ENCODE results near the gene PCDHB3.
"Not testable (repeated sequence)": the region's sequence is repeated elsewhere in the genome, so short reads cannot be mapped to it uniquely, and the experiment has no call there.

The PCDHB3 gene

DNA sequence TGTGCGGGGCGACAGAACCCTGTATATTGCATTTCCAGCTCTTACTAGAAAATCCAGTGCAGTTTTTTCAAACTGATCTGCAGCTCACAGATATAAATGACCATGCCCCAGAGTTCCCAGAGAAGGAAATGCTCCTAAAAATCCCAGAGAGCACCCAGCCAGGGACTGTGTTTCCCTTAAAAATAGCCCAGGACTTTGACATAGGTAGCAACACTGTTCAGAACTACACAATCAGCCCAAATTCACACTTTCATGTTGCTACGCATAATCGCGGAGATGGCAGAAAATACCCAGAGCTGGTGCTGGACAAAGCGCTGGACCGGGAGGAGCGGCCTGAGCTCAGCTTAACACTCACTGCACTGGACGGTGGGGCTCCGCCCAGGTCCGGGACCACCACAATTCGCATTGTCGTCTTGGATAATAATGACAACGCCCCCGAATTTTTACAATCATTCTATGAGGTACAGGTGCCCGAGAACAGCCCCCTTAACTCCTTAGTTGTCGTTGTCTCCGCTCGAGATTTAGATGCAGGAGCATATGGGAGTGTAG, 35.5 kb downstream of the PCDHB3 start:
- DNase-seq (ENCODE audit: low spot score) = no peak

DNA sequence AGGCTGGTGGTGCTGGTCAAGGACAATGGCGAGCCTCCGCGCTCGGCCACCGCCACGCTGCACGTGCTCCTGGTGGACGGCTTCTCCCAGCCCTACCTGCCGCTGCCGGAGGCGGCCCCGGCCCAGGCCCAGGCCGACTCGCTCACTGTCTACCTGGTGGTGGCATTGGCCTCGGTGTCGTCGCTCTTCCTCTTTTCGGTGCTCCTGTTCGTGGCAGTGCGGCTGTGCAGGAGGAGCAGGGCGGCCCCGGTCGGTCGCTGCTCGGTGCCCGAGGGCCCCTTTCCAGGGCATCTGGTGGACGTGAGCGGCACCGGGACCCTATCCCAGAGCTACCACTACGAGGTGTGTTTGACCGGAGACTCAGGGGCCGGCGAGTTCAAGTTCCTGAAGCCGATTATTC, 37.1 kb downstream of the PCDHB3 start:
- not testable (repeated sequence) for DNase-seq (ENCODE audit: low spot score)

DNA sequence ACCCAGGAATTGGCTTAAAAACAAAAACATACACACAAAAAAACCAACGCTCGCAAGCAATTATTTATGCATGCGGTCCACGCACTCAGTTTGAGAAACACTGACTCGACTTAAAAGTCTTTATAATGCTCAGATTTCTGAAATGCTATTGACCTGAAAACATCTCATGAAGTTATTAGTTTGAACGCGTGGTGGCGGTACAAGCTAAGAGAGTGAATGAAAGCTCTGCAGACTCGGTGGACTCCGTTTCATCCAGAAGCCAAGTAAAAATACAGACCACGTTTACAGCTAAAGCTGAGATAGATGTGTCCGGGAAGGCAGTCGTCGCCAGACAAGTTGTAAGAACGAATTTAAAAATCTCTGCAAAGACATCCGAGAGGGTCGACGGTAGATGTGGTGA, 49.5 kb downstream of the PCDHB3 start, which contains the start of gene PCDHB6:
Gene PCDHB6 (plus strand): TSS at position 246 of the 400 bp plus-strand sequence. CDS start 201 bp downstream, outside the sequence.
- no peak for DNase-seq (ENCODE audit: low spot score)

DNA sequence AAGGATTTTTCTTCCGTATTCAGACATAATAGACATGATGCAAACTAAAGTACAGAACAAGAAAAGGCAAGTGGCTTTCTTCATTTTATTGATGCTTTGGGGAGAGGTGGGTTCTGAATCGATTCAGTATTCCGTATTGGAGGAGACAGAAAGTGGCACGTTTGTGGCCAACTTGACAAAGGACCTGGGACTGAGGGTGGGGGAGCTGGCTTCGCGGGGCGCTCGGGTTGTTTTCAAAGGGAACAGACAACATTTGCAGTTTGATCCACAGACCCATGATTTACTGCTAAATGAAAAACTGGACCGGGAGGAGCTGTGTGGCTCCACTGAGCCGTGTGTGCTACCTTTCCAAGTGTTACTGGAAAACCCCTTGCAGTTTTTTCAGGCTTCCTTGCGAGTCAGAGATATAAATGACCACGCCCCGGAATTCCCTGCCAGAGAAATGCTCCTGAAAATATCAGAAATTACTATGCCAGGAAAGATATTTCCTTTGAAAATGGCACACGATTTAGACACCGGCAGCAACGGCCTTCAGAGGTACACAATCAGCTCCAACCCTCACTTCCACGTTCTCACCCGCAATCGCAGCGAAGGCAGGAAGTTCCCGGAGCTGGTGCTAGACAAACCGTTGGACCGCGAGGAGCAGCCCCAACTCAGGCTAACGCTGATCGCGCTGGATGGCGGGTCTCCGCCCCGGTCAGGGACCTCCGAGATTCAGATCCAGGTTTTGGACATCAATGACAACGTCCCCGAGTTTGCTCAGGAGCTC, 50.1 kb downstream of the PCDHB3 start:
- DNase-seq (ENCODE audit: low spot score) = no peak

DNA sequence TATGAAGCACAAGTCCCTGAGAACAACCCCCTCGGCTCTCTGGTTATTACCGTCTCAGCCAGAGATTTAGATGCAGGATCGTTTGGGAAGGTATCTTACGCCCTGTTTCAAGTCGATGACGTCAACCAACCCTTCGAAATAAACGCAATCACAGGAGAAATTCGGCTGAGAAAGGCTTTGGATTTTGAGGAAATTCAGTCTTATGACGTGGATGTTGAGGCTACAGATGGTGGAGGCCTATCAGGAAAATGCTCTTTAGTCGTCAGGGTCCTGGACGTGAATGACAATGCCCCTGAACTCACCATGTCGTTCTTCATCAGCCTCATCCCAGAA, 50.7 kb downstream of the PCDHB3 start:
- no peak for DNase-seq (ENCODE audit: low spot score)

DNA sequence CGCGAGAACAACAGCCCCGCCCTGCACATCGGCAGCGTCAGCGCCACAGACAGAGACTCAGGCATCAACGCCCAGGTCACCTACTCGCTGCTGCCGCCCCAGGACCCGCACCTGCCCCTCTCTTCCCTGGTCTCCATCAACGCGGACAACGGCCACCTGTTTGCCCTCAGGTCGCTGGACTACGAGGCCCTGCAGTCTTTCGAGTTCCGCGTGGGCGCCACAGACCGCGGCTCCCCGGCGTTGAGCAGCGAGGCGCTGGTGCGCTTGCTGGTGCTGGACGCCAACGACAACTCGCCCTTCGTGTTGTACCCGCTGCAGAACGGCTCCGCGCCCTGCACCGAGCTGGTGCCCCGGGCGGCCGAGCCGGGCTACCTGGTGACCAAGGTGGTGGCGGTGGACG, 51.4 kb downstream of the PCDHB3 start:
- DNase-seq (ENCODE audit: low spot score) = not testable (repeated sequence)

DNA sequence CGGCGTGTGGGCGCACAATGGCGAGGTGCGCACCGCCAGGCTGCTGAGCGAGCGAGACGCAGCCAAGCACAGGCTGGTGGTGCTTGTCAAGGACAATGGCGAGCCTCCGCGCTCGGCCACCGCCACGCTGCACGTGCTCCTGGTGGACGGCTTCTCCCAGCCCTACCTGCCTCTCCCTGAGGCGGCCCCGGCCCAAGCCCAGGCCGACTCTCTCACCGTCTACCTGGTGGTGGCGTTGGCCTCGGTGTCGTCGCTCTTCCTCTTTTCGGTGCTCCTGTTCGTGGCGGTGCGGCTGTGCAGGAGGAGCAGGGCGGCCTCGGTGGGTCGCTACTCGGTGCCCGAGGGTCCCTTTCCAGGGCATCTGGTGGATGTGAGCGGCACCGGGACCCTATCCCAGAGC, 51.8 kb downstream of the PCDHB3 start:
- not testable (repeated sequence) for DNase-seq (ENCODE audit: low spot score)
